Measurements from ENCODE around the gene SHISA3.

Gene SHISA3

GRCh38 chr4:42377497-42377896 lies 19.8 kb upstream of the SHISA3 start:
- Histone ChIP-seq H3K9me2 (replicated peaks; ENCODE audit: insufficient read depth, low read length) (no peaks in the 10 kb centered on the region), H3K36me3 (replicated peaks; ENCODE audit: insufficient read depth, low read length) (no peaks in the 10 kb centered on the region), H3K27ac (ENCODE audit: low read length) (no peak overlapping the region), H3K4me1 (ENCODE audit: low read length) (no peaks in the 10 kb centered on the region), H3K4me2 (ENCODE audit: low read depth, low read length) (no peak overlapping the region), H3F3A (ENCODE audit: insufficient read depth, low read length) (no peaks in the 10 kb centered on the region), H3K27me3 (replicated peaks; ENCODE audit: insufficient read depth, low read length) (no peaks in the 10 kb centered on the region), H3K4me3 (ENCODE audit: low read length) (no peak overlapping the region), H3K79me2 (ENCODE audit: low read length) (no peaks in the 10 kb centered on the region), H3K9ac (ENCODE audit: low read length) (no peak overlapping the region), H4K20me1 (ENCODE audit: insufficient read depth, low read length) (no peaks in the 10 kb centered on the region), H3K9me3 (replicated peaks; ENCODE audit: insufficient read depth, low read length) (no peaks in the 10 kb centered on the region), H2AFZ (ENCODE audit: low read length) (no peak overlapping the region)
- TF ChIP-seq EZH2 (optimal IDR thresholded peaks at IDR 0.05; ENCODE audit: low read depth, low read length) (no peak), EZH2phosphoT487 (IDR thresholded peaks at IDR 0.05; ENCODE audit: low read length) (no peak), CTCF (IDR thresholded peaks at IDR 0.05; ENCODE audit: low read length) (no peak)
- DNase-seq: no peak

- no peak overlapping the region for H3K4me3 ChIP-seq (ENCODE audit: low read length)
- H3K27me3 ChIP-seq (replicated peaks; ENCODE audit: insufficient read depth, low read length): no peaks in the 10 kb centered on the region
- TF ChIP-seq CTCF (IDR thresholded peaks at IDR 0.05; ENCODE audit: low read length): no peak
- no peak for TF ChIP-seq EZH2phosphoT487 (IDR thresholded peaks at IDR 0.05; ENCODE audit: low read length)
- TF ChIP-seq EZH2 (optimal IDR thresholded peaks at IDR 0.05; ENCODE audit: low read depth, low read length): no peak
- no peaks in the 10 kb centered on the region for H3K36me3 ChIP-seq (replicated peaks; ENCODE audit: insufficient read depth, low read length)
- H3F3A ChIP-seq (ENCODE audit: insufficient read depth, low read length): no peaks in the 10 kb centered on the region
- H3K9me3 ChIP-seq (replicated peaks; ENCODE audit: insufficient read depth, low read length): no peaks in the 10 kb centered on the region
- no peak overlapping the region for H2AFZ ChIP-seq (ENCODE audit: low read length)
- no peaks in the 10 kb centered on the region for H3K4me1 ChIP-seq (ENCODE audit: low read length)
- H4K20me1 ChIP-seq (ENCODE audit: insufficient read depth, low read length): no peaks in the 10 kb centered on the region
- no peaks in the 10 kb centered on the region for H3K9me2 ChIP-seq (replicated peaks; ENCODE audit: insufficient read depth, low read length)
- DNase-seq: no peak
- H3K4me2 ChIP-seq (ENCODE audit: low read depth, low read length): no peak overlapping the region
- no peaks in the 10 kb centered on the region for H3K79me2 ChIP-seq (ENCODE audit: low read length)
- no peak overlapping the region for H3K27ac ChIP-seq (ENCODE audit: low read length)
- no peak overlapping the region for H3K9ac ChIP-seq (ENCODE audit: low read length)
Observed at GRCh38 chr4:42381666-42382065, 15.6 kb upstream of the SHISA3 start.

- Histone ChIP-seq H3K4me2 (ENCODE audit: low read depth, low read length) (no peak overlapping the region), H3K9ac (ENCODE audit: low read length) (no peak overlapping the region), H3K4me3 (ENCODE audit: low read length) (no peak overlapping the region), H3K27ac (ENCODE audit: low read length) (no peak overlapping the region), H4K20me1 (ENCODE audit: insufficient read depth, low read length) (no peaks in the 10 kb centered on the region), H3K9me2 (replicated peaks; ENCODE audit: insufficient read depth, low read length) (no peaks in the 10 kb centered on the region), H3K79me2 (ENCODE audit: low read length) (no peaks in the 10 kb centered on the region), H3K4me1 (ENCODE audit: low read length) (no peaks in the 10 kb centered on the region), H2AFZ (ENCODE audit: low read length) (no peak overlapping the region), H3F3A (ENCODE audit: insufficient read depth, low read length) (no peaks in the 10 kb centered on the region), H3K27me3 (replicated peaks; ENCODE audit: insufficient read depth, low read length) (no peaks in the 10 kb centered on the region), H3K9me3 (replicated peaks; ENCODE audit: insufficient read depth, low read length) (no peaks in the 10 kb centered on the region), H3K36me3 (replicated peaks; ENCODE audit: insufficient read depth, low read length) (no peaks in the 10 kb centered on the region)
- no peak for TF ChIP-seq CTCF (IDR thresholded peaks at IDR 0.05; ENCODE audit: low read length)
- no peak for DNase-seq
Observed at GRCh38 chr4:42385516-42385915, 11.8 kb upstream of the SHISA3 start.

All from MM.1S (cell line).